Breast epithelium (tissue), 3 donors: ENCODE results near the gene TOMM20L.

Experiments
- CTCF ChIP-seq, 3 donors: fragments of 450-650 bp; IDR thresholded peaks; one replicate each; pipeline ENCODE4 v1.5.1; 2016 to 2017; ENCODE audit warnings: antibody characterized with exemption in 3 of 3, mild to moderate bottlenecking in 3 of 3, moderate library complexity in 3 of 3
- POLR2A ChIP-seq: fragments of 450-650 bp; IDR thresholded peaks from one replicate; pipeline ENCODE4 v1.6.1; 2016; ENCODE audit warnings: antibody characterized with exemption, mild to moderate bottlenecking, moderate library complexity
- POLR2AphosphoS5 ChIP-seq, 3 donors: sonication (generic); formaldehyde crosslinking; IDR thresholded peaks; one replicate each; pipeline ENCODE4 v1.6.1; 2017; ENCODE audit warnings: antibody characterized with exemption in 3 of 3

DNA sequence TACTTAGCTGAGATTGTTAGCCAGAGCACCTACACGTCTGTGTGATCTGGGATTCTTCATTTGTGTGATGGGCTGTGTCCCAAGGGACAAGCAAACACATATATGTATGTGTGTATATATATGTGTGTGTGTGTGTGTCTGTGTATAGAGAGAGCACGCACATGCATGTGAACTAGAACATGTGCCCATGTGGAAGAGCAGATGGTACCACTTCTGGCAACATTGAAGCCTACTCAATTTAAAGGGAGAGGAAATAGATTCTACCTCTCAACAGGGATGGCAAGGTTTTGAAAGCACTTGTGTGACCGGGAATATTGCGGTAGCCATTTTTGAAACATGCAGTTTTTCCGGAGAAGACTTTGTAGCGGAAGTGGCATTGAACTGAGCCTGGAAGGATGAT is 1.4 kb downstream of the TOMM20L start:
- TF ChIP-seq POLR2AphosphoS5 (IDR thresholded peaks at IDR 0.05) (no peak), POLR2A (no peak), CTCF (IDR thresholded peaks at IDR 0.05) (no peak)
